GM19452 (cell line): Measurements from ENCODE around the gene DENND4B.
"Not testable (repeated sequence)": the region's sequence is repeated elsewhere in the genome, so short reads cannot be mapped to it uniquely, and the experiment has no call there.

Source experiments
- ATAC-seq: cut with Tn5 transposase; IDR thresholded peaks from one replicate; pipeline ENCODE4 v1.9.1; 2021; ENCODE audit not compliant: unreplicated experiment

The DENND4B gene, protein sequence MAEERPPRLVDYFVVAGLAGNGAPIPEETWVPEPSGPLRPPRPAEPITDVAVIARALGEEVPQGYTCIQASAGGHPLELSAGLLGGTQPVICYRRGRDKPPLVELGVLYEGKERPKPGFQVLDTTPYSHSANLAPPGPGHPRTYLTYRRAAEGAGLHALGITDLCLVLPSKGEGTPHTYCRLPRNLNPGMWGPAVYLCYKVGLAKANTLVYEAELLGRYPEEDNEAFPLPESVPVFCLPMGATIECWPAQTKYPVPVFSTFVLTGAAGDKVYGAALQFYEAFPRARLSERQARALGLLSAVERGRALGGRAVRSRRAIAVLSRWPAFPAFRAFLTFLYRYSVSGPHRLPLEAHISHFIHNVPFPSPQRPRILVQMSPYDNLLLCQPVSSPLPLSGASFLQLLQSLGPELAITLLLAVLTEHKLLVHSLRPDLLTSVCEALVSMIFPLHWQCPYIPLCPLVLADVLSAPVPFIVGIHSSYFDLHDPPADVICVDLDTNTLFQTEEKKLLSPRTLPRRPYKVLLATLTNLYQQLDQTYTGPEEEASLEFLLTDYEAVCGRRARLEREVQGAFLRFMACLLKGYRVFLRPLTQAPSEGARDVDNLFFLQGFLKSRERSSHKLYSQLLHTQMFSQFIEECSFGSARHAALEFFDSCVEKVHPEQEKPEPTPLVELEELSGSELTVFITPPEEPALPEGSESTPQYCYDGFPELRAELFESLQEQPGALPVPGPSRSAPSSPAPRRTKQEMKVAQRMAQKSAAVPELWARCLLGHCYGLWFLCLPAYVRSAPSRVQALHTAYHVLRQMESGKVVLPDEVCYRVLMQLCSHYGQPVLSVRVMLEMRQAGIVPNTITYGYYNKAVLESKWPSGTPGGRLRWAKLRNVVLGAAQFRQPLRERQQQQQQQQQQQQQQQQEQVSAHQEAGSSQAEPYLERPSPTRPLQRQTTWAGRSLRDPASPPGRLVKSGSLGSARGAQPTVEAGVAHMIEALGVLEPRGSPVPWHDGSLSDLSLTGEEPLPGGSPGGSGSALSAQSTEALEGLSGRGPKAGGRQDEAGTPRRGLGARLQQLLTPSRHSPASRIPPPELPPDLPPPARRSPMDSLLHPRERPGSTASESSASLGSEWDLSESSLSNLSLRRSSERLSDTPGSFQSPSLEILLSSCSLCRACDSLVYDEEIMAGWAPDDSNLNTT (N-terminal part only)

DNA sequence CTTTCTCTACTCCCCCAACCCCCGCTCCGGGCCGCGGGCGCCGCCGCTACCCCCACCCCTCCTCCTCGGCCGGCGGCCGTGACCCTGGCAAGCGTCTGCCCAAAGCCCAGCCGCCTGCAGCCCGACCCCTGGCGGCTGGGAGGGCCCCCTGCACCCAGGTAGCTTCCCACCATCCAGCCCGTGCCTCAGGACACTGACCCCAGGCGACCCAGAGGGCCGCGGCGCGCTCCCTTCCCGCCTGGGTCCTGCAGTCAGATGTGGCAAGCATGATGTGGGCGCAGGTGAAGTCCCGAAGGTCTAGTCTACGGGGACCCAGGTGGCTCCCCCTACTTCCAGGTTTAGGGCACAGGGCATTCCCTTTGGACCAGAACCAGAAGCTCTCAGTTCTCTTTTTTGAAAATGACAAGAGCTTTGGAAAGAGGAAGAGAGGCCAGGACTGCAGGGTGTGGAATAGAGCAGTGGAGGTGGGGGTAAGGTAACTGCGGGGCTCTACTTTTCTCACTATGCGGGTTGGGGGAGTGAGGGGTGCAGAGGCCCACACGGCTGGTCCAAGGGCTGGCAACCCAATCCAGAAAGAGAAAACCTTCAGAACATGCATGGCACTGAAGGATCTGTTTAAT, at the start of gene DENND4B:
Gene DENND4B (minus strand): TSS at position 97 of the 620 bp plus-strand sequence. CDS start 2,344 bp downstream, outside the sequence.
- peak; percentile 75 for ATAC-seq

DNA sequence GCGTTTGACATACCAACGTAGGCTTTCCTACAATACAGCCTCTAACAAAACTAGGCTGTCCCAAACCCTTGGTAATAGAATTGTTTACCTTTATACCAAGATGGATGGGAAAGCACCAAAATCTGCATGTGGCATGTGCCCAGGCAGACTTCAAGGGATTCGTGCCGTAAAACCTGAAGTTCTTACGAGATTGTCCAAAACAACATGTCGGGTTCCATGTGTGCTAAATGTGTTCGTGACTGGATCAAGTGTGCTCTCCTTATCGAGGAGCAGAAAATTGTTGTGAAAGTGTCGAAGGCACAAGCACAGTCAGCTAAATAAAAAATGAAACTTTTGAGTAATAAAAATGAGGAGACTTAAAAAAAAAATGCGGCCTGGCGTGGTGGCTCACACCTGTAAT, 49.1 kb upstream of the DENND4B start:
- no peak for ATAC-seq

- no peak for ATAC-seq
Measured at GRCh38 chr1:153995202-153995601, 48.7 kb upstream of the DENND4B start.

DNA sequence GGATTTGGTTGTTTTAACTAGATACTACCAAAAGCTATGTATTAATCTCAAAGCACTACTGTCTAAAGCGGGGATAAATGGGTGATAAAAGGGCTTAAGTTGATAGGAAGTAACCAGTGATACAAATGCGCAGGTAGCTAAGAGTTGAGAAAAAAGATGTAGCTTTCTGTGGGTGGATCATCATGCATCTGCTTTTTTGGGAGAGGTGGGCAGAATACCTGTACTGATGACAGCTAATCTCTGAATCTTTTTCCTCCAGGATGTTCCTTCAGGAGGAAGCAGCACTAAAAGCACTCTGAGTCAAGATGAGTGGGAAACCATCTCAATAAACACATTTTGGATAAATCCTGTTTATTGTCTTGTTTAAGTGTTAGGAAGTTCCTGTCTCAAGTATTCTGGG, 45.3 kb upstream of the DENND4B start:
- ATAC-seq = no peak

GRCh38 chr1:153991151-153991630, 44.7 kb upstream of the DENND4B start:
- ATAC-seq = no peak

- peak; percentile 60 for ATAC-seq
Measured at GRCh38 chr1:153990468-153991150, 44.1 kb upstream of the DENND4B start, which contains the start of gene RPS27. Gene RPS27, plus strand, starts transcription at chr1:153990762. Its CDS starts 35 bp downstream, at chr1:153990797.

DNA sequence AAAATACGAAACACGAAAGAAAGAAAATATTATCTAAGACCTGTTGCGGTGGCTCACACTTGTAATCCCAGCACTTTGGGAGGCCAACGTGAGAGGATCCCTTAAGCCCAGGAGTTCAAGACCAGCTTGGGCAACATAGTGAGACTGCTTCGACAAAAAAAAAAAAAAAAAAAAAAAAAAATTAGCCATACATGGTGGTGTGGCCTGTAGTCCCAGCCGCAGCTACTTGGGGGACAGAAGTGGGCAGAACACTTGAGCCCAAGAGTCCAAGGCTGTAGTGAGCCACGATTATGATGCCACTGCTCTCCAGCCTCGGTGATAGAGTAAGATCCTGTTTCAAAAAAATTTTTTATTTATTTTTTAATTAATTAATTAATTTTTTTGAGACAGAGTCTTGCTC, 41.1 kb upstream of the DENND4B start:
- no peak for ATAC-seq

DNA sequence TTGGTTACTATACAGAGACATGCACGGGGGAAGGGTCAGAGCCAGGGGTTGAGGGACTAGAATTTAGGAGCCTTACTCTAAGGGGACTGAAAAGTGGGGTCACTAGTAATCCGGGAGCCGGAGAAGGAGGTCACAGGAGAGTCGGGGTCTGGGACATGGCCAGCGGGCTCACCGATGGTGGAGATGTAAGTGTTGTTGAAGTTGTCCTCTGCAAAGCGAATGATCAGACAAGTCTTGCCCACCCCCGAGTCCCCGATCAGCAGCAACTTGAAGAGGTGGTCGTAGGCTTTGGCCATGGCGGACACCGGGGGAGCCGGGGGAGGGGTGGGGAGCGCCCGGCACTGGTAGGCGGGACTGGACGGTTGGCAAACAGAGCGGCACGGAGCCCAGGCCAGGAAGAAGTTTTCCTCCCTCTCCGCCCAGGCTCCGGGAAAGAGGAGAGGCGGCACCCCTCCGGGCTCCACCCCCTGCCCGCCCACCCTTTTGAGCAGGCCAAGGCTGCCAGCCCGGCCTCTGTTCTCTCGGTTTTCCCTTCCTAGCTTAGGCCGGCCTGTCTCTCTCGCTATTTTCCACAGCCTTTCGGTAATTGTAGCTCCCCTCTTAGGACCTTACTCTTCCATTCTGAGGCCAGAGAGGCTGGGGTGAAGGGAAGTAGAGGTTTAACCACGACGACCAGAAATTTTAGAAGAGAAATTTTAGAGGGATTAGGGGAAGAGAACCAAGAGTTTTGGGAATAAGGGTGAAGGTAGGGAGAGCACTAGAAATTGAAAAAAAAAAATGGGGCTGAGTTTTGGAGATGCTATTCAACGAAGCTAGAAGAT, 39.6 kb upstream of the DENND4B start, which contains the start of gene RAB13:
Gene RAB13 (minus strand): TSS at position 399 of the 821 bp plus-strand sequence. CDS start 103 bp downstream, at position 296.
- ATAC-seq = no peak

DNA sequence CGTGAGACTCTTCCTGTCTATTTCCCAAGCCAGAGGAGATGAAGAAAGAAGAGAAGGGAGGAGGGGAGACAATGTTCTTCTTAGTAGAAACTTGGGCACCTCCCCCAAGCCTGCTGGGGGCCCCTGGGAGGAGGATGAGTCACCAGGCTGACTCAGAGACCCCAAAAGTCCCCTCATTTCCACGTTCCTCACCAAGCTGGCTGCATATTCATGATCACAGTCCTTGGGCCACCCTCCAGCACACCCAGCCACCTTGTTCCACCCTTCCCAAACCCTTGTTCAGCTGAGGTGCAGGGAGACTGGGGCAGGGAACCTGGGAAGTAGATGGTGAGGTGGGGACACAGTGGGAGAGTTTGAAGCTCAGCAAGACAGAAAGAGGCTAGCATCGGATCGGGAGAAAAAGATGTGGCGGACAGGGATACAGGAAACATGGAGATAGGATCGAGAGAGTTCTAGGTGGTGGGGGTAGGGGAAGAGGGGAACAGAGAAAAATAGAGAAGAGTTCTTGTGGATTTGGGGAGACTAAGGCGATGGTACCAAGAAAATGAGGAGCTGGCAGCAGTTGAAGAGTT, 38.9 kb upstream of the DENND4B start:
- ATAC-seq = no peak

DNA sequence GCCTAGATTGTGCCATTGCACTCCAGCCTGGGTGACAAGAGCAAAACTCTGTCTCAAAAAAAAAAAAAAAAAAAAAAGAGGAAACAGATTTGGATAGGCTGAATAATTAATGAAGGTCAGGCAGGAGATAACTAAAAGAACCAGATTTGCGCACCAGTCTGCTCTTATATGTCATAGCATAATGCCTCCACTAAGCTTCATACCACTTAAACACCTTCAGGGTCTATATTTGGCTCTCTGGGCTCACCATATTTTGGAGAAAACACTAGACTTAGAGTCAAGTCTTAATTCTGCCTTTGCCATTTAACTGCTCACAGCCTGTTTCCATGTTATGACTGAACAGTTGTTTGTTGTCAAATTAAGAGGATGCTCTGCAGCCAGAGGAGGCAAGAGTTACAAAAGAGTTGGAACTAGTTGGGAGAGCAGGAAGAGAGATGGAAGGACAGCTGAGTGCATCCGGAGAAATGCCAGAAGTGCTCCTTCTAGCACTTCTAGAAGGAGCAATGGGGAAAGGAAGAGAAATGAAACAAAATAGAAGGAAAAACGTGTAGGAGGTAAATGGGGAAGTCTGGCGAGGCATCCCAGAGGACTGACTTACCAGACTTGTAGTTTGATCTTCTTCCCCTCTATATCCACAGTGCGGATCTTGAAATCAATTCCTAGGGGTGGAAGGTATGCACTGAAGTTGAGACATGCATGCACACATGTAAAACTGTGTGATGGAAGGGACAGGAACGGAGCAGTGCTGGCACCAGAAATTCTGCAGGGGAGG, 37.8 kb upstream of the DENND4B start:
- ATAC-seq = no peak

- ATAC-seq = not testable (repeated sequence)
Measured at GRCh38 chr1:153981735-153982134, 35.2 kb upstream of the DENND4B start.

DNA sequence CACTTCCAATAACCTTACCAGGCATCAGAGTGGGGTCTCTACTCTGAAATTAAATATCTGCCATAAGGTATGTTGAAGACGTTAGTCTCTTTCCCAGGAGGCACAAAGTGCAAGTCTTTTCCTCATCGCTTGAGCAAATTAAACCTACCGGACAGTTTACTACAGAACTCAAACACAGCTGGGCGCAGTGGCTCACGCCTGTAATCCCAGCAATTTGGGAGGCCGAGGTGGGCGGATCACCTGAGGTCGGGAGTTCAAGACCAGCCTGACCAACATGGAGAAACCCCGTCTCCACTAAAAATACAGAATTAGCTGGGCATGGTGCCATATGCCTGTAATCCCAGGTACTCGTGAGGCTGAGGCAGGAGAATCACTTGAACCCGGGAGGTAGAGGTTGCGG, 32.6 kb upstream of the DENND4B start:
- ATAC-seq = not testable (repeated sequence)

DNA sequence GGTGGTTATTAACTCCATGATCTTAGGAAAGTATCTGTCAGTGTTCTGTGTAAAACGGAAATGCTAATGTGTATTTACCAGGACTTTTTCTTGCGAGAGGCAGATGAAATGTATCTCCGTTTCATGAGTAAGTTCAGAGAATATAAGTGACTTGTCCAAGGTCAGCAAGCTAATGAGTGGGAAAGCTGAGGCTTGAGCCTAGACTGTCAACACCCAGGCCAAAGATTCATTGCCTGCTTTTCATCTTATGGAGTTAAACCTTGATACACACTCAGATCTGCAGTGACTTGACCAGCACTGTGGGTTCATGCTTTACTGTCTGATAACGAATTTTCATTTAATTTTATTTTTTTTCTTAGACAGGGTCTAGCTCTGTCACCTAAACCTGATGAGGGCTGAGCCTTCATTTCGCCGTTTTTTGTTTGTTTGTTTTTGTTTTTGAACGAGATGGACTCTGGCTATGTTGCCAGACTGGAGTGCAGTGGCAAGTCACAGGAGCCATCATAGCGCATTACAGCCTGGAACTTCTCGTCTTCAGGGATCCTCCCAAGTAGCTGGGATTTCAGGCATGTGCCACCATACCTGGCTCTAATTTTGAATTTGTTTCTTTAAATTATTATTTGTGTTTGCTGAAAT, 31.9 kb upstream of the DENND4B start:
- ATAC-seq = no peak

- ATAC-seq = peak; percentile 81
Measured at GRCh38 chr1:153977250-153978240, 31.0 kb upstream of the DENND4B start, which contains the start of gene JTB. Gene JTB, minus strand, starts transcription at chr1:153977674. Its CDS starts 422 bp downstream, at chr1:153977252.

- ATAC-seq = no peak
Measured at GRCh38 chr1:153976819-153977249, 30.3 kb upstream of the DENND4B start.

GRCh38 chr1:153973525-153973924, 27.0 kb upstream of the DENND4B start:
- ATAC-seq = no peak
